GM12878 (cell line): ENCODE data around the gene TRIP4. TPM values are rescaled to one million over a fixed set of nuclear protein-coding genes. Genes with fewer than 3 reads are reported as not detected.
"Not testable (repeated sequence)": the region's sequence is repeated elsewhere in the genome, so short reads cannot be mapped to it uniquely, and the experiment has no call there.

Experiments
- ATAC-seq: fragments of 200-7000 bp; cut with Tn5 transposase; 3 replicates; pipeline ENCODE4 v1.9.1; 2020; ENCODE audit warnings: mild to moderate bottlenecking, moderate library complexity
- BruUV-seq: library from RNA; stranded (reverse); fragments of 400-500 nt; replicated peaks from 2 replicates; lab custom pipeline; 2021; lab: Mats Ljungman, UMichigan
- CTCF ChIA-PET: fragments of 300-600 bp; sonication (Branson Sonifier 250); formaldehyde crosslinking; extraction: SDS; loops from one replicate; lab custom pipeline; 2021; ENCODE audit warnings: inconsistent platforms; lab: Yijun Ruan, JAX
- POLR2A ChIA-PET: fragments of 350-600 bp; formaldehyde crosslinking; extraction: SDS; loops from one replicate; lab custom pipeline; 2021; ENCODE audit warnings: inconsistent platforms; lab: Charles Lee
- RAD21 ChIA-PET: fragments of 300-600 bp; sonication (Branson Sonifier 250); formaldehyde crosslinking; loops from one replicate; lab custom pipeline; 2023; ENCODE audit warnings: antibody characterized with exemption; ENCODE audit not compliant: unreplicated experiment; lab: Charles Lee
- SMC1A ChIA-PET: fragments of 300-600 bp; sonication (Branson Sonifier 250); formaldehyde crosslinking; loops from one replicate; lab custom pipeline; 2023; ENCODE audit not compliant: unreplicated experiment, uncharacterized antibody; lab: Charles Lee
- DNase-seq: peaks from one replicate; pipeline ENCODE4 v3.0.0-alpha.2; 2011; ENCODE audit warnings: low read depth, low spot score
- FAIRE-seq: peaks from 3 replicates; lab custom pipeline; 2011; peaks lifted over from hg19 to GRCh38; lab: Jason Lieb, UNC
- H2AFZ ChIP-seq: 2 replicates; pipeline ENCODE4 v1.6.0; 2011; ENCODE audit warnings: low read depth, low read length, control low read depth; ENCODE audit not compliant: control insufficient read depth
- H3K27ac ChIP-seq: 2 replicates; pipeline ENCODE4 v1.5.1; 2011; ENCODE audit warnings: control low read depth; ENCODE audit not compliant: control insufficient read depth, insufficient read depth
- H3K27me3 ChIP-seq, 2 experiments: replicated peaks in 1 of 2; 2 replicates each; pipeline versions ENCODE4 v1.6.0 to v1.6.1; 2011; ENCODE audit warnings: low read length in 1 of 2; ENCODE audit not compliant: control insufficient read depth in 2 of 2, insufficient read depth in 2 of 2
- H3K36me3 ChIP-seq, 2 experiments: 2 replicates each; pipeline ENCODE4 v1.5.1; 2011; ENCODE audit warnings: low read length in 1 of 2; ENCODE audit not compliant: control insufficient read depth in 2 of 2, insufficient read depth in 2 of 2
- H3K4me1 ChIP-seq: 2 replicates; pipeline ENCODE4 v1.6.1; 2011; ENCODE audit warnings: mild to moderate bottlenecking, low read length, moderate library complexity, mixed read lengths; ENCODE audit not compliant: control insufficient read depth, insufficient read depth
- H3K4me2 ChIP-seq: 2 replicates; pipeline ENCODE4 v1.6.0; 2011; ENCODE audit warnings: control low read depth; ENCODE audit not compliant: control insufficient read depth, insufficient read depth
- H3K4me3 ChIP-seq: fragments of 200-600 bp; sonication (generic); 2 replicates; pipeline ENCODE4 v1.5.1; 2016
- H3K79me2 ChIP-seq: 2 replicates; pipeline ENCODE4 v1.6.0; 2011; ENCODE audit warnings: low read length; ENCODE audit not compliant: control insufficient read depth, insufficient read depth
- H3K9ac ChIP-seq: 2 replicates; pipeline ENCODE4 v1.8.0; 2011; ENCODE audit warnings: low read length, control low read depth, mixed read lengths; ENCODE audit not compliant: control insufficient read depth, insufficient read depth
- H3K9me3 ChIP-seq: replicated peaks from 3 replicates; pipeline ENCODE4 v1.5.1; 2011; ENCODE audit warnings: mild to moderate bottlenecking, low read length; ENCODE audit not compliant: control insufficient read depth, insufficient read depth
- H4K20me1 ChIP-seq: 2 replicates; pipeline ENCODE4 v1.6.0; 2011; ENCODE audit not compliant: control insufficient read depth, insufficient read depth
- BACH1 ChIP-seq: fragments of 450-650 bp; IDR thresholded peaks from 2 replicates; pipeline ENCODE4 v1.6.1; 2017; ENCODE audit warnings: mild to moderate bottlenecking, borderline replicate concordance
- CBFB ChIP-seq: IDR thresholded peaks from 2 replicates; pipeline ENCODE4 v1.6.1; 2016; ENCODE audit warnings: antibody characterized with exemption, low read depth
- JUNB ChIP-seq: IDR thresholded peaks from 2 replicates; pipeline ENCODE4 v1.6.1; 2016; ENCODE audit warnings: antibody characterized with exemption, mild to moderate bottlenecking
- KDM1A ChIP-seq: fragments of 200-600 bp; sonication (generic); IDR thresholded peaks from 2 replicates; pipeline ENCODE4 v1.6.1; 2016; ENCODE audit warnings: borderline replicate concordance
- MXI1 ChIP-seq: fragments of 150-350 bp; IDR thresholded peaks from 2 replicates; pipeline ENCODE4 v1.6.1; 2011; ENCODE audit warnings: low read depth, mild to moderate bottlenecking, inconsistent platforms, low read length, improper control_type of control experiment
- MYC ChIP-seq: IDR thresholded peaks from 2 replicates; pipeline ENCODE4 v1.6.1; 2011; ENCODE audit warnings: mild to moderate bottlenecking, low read length, moderate library complexity, inconsistent platforms; ENCODE audit not compliant: insufficient read depth, insufficient replicate concordance, insufficient read length, severe bottlenecking
- REST ChIP-seq: IDR thresholded peaks from 2 replicates; pipeline ENCODE4 v1.6.1; 2012; ENCODE audit warnings: mild to moderate bottlenecking, low read depth, low read length
- USF2 ChIP-seq: IDR thresholded peaks from 2 replicates; pipeline ENCODE4 v1.6.1; 2011; ENCODE audit warnings: low read depth, low read length, improper control_type of control experiment, borderline replicate concordance
- ZBED1 ChIP-seq: IDR thresholded peaks from 2 replicates; pipeline ENCODE4 v1.6.1; 2016; ENCODE audit warnings: borderline replicate concordance
- ZNF274 ChIP-seq: IDR thresholded peaks from one replicate; pipeline ENCODE4 v1.8.0; 2011; ENCODE audit not compliant: insufficient read length, insufficient read depth
- ZSCAN29 ChIP-seq: fragments of 450-650 bp; IDR thresholded peaks from 2 replicates; pipeline ENCODE4 v1.6.1; 2017; ENCODE audit warnings: mild to moderate bottlenecking, moderate library complexity
- WGBS: methylation state at CpG from one replicate; pipeline ENCODE4 v1.1.6; 2016; ENCODE audit warnings: low lambda C conversion rate; ENCODE audit not compliant: insufficient replicate concordance, insufficient coverage; ENCODE audit errors: missing lambda C conversion rate; 5-methylcytosine and 5-hydroxymethylcytosine counted together
- in situ Hi-C: fragments of 300-500 bp; cut with MboI; formaldehyde crosslinking; loops from 9 replicates; pipeline ENCODE4 v1.14.3; 2018; ENCODE audit warnings: mixed read lengths
- intact Hi-C: fragments of 100-400 bp; cut with micrococcal nuclease; formaldehyde crosslinking; loops from one replicate; pipeline ENCODE4 v1.14.2; 2022; ENCODE audit not compliant: unreplicated experiment
- polyA plus RNA-seq, 11 experiments: library from polyadenylated mRNA; depleted of rRNA in 4 of 11; unstranded in 6 of 11; stranded (reverse) in 5 of 11; fragments of >200 nt; fragmentation: Nextera tagmentation in 4 of 11; fragmentation: Illumina TruSeq in 1 of 11; extraction: Ambion mirVana in 4 of 11; extraction: Trizol in 1 of 11; gene quantifications; 1 replicate in 1 of 11; 2 replicates in 10 of 11; pipeline versions ENCODE4 v1.2.1 to v1.2.3, GENCODE V29; 2011 to 2016; ENCODE audit warnings: inconsistent platforms in 2 of 11, missing spikeins in 2 of 11, low read depth in 1 of 11
- total RNA-seq, 4 experiments: library from RNA; depleted of rRNA in 3 of 4; stranded (reverse); fragments of >200 nt in 3 of 4; fragmentation: Illumina TruSeq in 1 of 4; extraction: Trizol in 1 of 4; gene quantifications; 2 replicates each; pipeline versions ENCODE4 v1.2.1 to v1.2.3, GENCODE V29; 2013 to 2021

The TRIP4 gene
- total and polyA plus RNA-seq, 10 of the 15 experiments (the other 5 are each of a cell fraction or from before 2014, with no cell fraction given): 6.4 to 24.5 (median 20.0) TPM

DNA sequence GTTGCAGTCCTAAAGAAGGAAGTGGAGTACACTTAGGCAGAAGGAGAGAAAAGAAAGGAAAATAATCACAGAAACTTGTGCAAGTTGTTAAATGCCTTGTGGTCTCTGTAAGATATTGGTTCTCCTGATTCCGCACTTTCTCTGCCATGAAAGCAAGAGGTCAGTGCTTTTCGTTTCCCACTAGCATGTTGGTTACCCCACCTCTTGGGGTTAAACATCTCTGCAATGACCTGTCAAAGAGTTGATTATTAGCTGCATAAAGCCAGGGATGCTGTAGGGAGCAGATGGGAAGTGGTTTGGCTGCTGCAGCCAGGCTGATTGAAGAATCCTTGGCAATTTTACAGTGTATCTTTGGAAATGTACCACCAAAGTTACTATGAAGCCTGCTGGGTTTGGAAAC lies 106.0 kb downstream of the TRIP4 start (continued):
- TF ChIP-seq REST: no peak
- no peak for TF ChIP-seq USF2
- TF ChIP-seq BACH1: no peak
- no peak for TF ChIP-seq ZNF274
- TF ChIP-seq ZBED1: no peak
- TF ChIP-seq KDM1A: no peak
- TF ChIP-seq MYC: no peak
- no peak for TF ChIP-seq CBFB
- no peak for TF ChIP-seq ZSCAN29
- TF ChIP-seq MXI1: no peak
- no peak for TF ChIP-seq JUNB

DNA sequence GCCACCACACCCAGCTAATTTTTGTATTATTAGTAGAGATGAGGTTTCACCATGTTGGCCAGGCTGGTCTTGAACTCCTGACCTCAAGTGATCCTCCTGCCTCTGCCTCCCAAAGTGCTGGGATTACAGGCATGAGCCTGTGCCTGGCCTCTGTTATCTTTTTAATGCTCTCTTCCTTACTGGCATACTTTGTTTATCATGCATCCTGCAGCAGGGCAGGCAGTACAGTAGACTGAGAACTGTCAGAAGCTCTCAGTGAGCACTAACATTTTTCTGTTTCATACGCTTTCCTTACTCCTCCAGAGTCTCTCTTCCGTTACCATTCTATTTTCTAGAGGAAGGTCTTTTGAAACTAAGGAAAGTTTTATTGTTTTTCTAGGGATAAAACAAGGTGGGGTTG lies 108.3 kb downstream of the TRIP4 start:
- H3K4me3 ChIP-seq, H4K20me1 ChIP-seq, H3K4me2 ChIP-seq, H3K27me3 ChIP-seq, SMC1A ChIA-PET, POLR2A ChIA-PET, BruUV-seq, H3K9ac ChIP-seq, H3K9me3 ChIP-seq, H3K27ac ChIP-seq, H2AFZ ChIP-seq, H3K4me1 ChIP-seq, DNase-seq, intact Hi-C loops, RAD21 ChIA-PET, in situ Hi-C loops, ATAC-seq, FAIRE-seq: not testable (repeated sequence)
- H3K79me2 ChIP-seq: peaks cover 22% of the 10 kb centered on the region
- H3K36me3 ChIP-seq: peaks cover 12 to 19% of the 10 kb centered on the region in 2 experiments; a peak in 3 of 4 replicates
- 100% methylated on average over 2 of the region's 2 CpGs for WGBS
- CTCF ChIA-PET: interaction anchor here (2.7 kb wide), 1 partner anchor 12 kb away, joined by 8 read pairs; no protein-coding TSS in a partner anchor
